Epithelial cell of proximal tubule (primary cell): ENCODE measurements around the gene GRXCR2. TPM values are rescaled to one million over a fixed set of nuclear protein-coding genes. Genes with fewer than 3 reads are reported as not detected.

ENCODE experiments used
- DNase-seq: peaks from one replicate; pipeline ENCODE4 v3.0.0-alpha.2; 2011; ENCODE audit warnings: low read depth
- H3K4me3 ChIP-seq: 2 replicates; pipeline ENCODE4 v1.5.1; 2011; ENCODE audit warnings: low read depth, mild to moderate bottlenecking, low read length
- total RNA-seq: library from RNA; depleted of rRNA; stranded (reverse); fragments of >200 nt; gene quantifications from 2 replicates; pipeline ENCODE4 v1.2.3, GENCODE V29; 2015
- TF ChIP-seq, protein P1 (sequence below): conservative IDR thresholded peaks from 2 replicates; pipeline ENCODE4 v1.5.1; 2012; ENCODE audit warnings: low read depth, mild to moderate bottlenecking, low read length

The GRXCR2 gene
- total RNA-seq, 1 donor from 2014 or later = not detected

DNA sequence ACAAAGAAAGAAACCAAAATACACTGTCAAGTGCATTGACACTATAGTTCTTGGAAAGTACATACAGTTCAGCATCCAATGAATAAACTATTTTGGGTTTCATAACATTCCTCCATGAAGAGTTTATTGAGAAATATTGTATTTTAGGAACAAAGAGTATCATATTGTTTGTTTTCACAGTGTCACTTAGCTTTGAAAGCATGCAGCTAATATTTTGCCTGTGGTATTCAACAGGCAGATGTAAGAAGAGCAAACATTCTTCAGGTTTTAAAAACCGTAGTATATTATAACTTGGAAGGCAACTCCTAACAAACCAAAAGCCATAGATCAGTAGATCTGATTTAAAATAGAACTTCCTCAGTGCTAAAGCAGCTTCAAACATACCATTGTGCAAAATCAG is 42.2 kb downstream of the GRXCR2 start:
- no peak overlapping the region for H3K4me3 ChIP-seq
- TF ChIP-seq, protein P1, sequence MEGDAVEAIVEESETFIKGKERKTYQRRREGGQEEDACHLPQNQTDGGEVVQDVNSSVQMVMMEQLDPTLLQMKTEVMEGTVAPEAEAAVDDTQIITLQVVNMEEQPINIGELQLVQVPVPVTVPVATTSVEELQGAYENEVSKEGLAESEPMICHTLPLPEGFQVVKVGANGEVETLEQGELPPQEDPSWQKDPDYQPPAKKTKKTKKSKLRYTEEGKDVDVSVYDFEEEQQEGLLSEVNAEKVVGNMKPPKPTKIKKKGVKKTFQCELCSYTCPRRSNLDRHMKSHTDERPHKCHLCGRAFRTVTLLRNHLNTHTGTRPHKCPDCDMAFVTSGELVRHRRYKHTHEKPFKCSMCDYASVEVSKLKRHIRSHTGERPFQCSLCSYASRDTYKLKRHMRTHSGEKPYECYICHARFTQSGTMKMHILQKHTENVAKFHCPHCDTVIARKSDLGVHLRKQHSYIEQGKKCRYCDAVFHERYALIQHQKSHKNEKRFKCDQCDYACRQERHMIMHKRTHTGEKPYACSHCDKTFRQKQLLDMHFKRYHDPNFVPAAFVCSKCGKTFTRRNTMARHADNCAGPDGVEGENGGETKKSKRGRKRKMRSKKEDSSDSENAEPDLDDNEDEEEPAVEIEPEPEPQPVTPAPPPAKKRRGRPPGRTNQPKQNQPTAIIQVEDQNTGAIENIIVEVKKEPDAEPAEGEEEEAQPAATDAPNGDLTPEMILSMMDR = no peak

DNA sequence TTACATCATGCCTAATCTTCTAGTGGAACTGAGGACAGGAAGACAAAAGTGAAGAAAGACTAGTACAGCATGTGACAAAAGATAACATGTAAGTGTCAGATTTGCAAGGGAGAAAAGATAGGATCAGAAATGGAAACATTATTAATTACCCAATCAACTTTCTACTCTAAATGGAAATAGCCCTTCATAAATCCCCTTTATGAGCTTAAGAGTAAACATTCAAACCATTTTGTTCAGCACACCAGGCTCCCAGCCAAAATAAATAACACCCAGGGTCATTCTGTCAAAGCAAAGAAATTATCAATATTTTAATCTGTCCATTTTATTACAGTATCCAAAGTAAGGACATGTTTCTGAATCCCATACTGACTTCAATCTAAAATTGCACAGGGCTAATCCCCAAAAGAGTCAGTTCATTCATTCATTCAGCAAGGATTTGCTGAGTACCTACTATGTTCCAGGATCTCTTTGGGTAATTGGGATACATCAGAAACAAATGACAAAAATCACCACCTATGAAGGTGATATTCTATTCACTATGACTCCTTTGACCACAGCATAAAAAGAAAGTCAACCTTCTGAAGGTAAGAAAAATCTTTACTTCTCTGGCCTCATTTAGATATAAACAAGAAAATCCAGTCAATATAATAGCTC is 43.0 kb downstream of the GRXCR2 start:
- no peak for DNase-seq
- H3K4me3 ChIP-seq = no peak overlapping the region
- TF ChIP-seq, protein P1 = no peak

More for the DNA sequence above, 42.2 kb downstream of the GRXCR2 start:
- no peak for DNase-seq

DNA sequence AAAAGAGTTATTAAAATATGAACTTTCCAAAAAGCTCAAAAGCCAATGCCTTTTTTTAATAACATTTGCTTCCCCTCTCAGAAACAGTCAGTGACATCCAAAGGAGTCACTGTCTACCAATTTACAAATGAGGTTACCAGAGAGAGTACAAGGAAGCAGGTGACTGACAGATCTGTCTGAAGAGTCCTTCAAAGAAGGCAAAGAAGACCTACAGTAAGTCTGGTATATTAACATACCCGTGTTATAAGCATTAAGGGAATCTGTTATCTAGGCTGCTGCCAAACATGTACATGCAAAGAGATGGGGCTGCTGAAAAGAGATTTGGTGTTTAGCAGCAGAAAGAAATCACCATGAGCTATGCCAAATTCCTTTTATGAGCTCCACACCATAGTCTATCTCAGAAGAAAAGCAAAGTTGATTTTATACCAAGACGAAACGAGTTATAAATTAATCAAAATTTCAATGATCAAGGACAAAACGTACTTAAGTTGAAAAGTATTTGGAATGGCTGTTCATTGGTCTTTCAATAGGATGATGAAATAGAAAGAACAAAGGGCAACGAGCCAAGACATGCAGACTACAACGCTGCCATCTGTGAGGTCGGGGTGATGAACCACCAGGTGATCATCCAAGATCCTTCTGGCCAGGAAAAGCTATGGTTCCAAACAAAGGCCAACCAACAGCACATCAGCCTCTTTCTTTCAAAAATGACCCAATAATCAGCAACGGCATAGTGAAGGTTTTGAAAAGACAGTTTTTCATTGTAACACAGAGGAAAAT is 45.7 kb downstream of the GRXCR2 start:
- TF ChIP-seq, protein P1 = no peak
- DNase-seq = no peak

DNA sequence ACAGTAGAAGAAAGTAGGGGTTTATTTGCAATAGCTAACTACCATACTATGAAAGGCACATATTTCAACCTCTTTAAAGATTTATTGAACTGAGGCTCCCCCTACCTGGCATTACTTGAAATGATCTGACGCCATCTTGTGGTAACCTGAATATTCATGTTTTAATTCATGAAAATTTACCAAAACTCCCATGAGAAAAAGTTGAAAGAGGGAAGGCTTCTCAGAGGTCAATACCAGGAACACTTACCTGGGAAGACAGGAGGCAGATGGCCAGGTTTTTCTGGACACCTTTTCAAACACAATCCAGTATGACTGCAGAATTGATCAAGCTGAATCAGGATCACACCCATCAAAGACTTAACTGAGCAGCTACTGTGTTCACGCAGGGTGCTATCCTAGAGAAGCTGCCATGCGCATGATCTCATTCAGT is 47.0 kb downstream of the GRXCR2 start:
- no peak overlapping the region for H3K4me3 ChIP-seq
- no peak for DNase-seq
- TF ChIP-seq, protein P1 = peak; percentile 84

More for the DNA sequence above, 45.7 kb downstream of the GRXCR2 start:
- no peak overlapping the region for H3K4me3 ChIP-seq

DNA sequence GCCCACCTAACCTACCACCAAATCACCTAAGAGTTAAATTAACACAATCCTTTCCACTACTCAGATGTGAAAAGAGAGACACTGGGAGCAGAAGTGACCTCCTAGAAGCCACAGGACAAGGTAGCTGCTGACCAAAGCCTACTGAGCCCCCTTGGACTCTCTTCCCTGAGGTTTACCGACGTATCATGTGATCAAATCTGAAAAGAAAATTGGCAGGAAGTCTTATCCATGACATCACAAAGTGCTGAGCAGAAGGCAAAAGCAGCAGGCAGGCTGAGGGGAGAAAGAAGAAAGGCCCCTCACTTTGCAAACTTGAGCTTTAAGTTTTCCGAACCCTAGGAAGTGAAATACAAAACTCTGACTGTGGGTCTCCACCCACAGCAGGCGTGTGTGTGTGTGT is 48.8 kb downstream of the GRXCR2 start:
- no peak overlapping the region for H3K4me3 ChIP-seq
- TF ChIP-seq, protein P1 = no peak
- no peak for DNase-seq

DNA sequence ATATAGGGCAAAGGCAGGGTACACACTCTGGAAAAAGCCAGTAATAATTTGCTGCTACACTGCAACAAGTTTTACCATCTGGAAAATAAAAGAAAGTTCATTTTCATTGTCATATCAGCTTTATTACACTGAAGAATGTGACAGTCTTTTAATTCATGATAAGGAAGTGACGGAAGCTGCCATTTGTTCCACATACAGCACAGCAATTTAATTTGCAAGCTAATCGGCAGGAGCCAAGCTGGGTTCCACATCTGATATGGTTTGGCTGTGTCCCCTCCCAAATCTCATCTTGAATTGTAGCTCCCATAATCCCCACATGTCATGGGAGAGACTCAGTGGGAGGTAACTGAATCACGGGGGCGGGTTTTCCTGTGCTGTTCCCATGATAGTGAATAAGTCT is 54.2 kb downstream of the GRXCR2 start:
- TF ChIP-seq, protein P1 = no peak

More for the DNA sequence above, 54.2 kb downstream of the GRXCR2 start:
- DNase-seq = no peak
- H3K4me3 ChIP-seq = no peak overlapping the region
